Endothelial cell of umbilical vein (primary cell): Measurements from ENCODE around the gene SPC25.

ENCODE experiments used
- EZH2 ChIP-seq: IDR thresholded peaks from 2 replicates; pipeline ENCODE4 v1.6.1; 2012; ENCODE audit warnings: borderline replicate concordance, low read depth, mild to moderate bottlenecking, moderate library complexity, low read length, inconsistent platforms; ENCODE audit not compliant: severe bottlenecking
- GATA2 ChIP-seq: IDR thresholded peaks from 2 replicates; pipeline ENCODE4 v1.7.0; 2011; ENCODE audit warnings: low read depth, mild to moderate bottlenecking, moderate library complexity, mixed read lengths, low read length; ENCODE audit not compliant: insufficient read length, insufficient read depth
- MYC ChIP-seq: IDR thresholded peaks from one replicate; pipeline ENCODE4 v1.6.1; 2011; ENCODE audit warnings: mild to moderate bottlenecking, low read depth, low read length
- POLR2A ChIP-seq: IDR thresholded peaks from 2 replicates; pipeline ENCODE4 v1.6.1; 2012; ENCODE audit warnings: low read depth, mild to moderate bottlenecking, control low read depth, low read length
- POLR2AphosphoS5 ChIP-seq: IDR thresholded peaks from 2 replicates; pipeline ENCODE4 v1.6.1; 2012; ENCODE audit warnings: low read depth, mild to moderate bottlenecking, control low read depth, low read length, moderate library complexity; ENCODE audit not compliant: insufficient read depth
- TF ChIP-seq, protein P1 (sequence below), 2 donors: IDR thresholded peaks; 1 replicate in 1 of 2; 2 replicates in 1 of 2; pipeline ENCODE4 v1.5.1; 2011; ENCODE audit warnings: low read length in 2 of 2, mild to moderate bottlenecking in 2 of 2, moderate library complexity in 2 of 2, control low read depth in 1 of 2, inconsistent platforms in 1 of 2, low read depth in 1 of 2; ENCODE audit not compliant: insufficient read depth in 1 of 2; ENCODE audit errors: extremely low read depth in 1 of 2

DNA sequence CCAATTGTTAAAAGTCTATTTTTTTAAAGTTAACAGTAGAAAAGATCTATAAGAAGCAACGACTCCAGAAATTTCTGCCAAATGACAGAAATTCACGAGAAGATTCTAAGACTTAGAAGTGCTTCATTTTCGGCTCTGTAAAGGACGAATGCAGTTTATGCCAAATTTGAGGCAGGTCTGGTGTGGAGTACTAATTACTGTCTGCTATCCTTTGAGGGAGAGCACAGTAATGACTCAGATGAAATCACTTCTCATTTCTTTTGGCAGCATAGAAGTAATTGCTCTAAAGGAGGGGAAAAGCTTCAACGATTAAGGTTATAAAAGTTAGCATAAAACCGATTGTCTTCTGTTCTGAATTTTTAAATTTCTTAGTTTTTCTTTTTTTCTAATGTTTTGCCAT lies 22.2 kb upstream of the SPC25 start:
- TF ChIP-seq, protein P1, sequence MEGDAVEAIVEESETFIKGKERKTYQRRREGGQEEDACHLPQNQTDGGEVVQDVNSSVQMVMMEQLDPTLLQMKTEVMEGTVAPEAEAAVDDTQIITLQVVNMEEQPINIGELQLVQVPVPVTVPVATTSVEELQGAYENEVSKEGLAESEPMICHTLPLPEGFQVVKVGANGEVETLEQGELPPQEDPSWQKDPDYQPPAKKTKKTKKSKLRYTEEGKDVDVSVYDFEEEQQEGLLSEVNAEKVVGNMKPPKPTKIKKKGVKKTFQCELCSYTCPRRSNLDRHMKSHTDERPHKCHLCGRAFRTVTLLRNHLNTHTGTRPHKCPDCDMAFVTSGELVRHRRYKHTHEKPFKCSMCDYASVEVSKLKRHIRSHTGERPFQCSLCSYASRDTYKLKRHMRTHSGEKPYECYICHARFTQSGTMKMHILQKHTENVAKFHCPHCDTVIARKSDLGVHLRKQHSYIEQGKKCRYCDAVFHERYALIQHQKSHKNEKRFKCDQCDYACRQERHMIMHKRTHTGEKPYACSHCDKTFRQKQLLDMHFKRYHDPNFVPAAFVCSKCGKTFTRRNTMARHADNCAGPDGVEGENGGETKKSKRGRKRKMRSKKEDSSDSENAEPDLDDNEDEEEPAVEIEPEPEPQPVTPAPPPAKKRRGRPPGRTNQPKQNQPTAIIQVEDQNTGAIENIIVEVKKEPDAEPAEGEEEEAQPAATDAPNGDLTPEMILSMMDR (IDR thresholded peaks at IDR 0.05; ENCODE audit: extremely low read depth in 1 of 2, insufficient read depth in 1 of 2, low read depth in 1 of 2, low read length in 2 of 2) = no peak
- TF ChIP-seq POLR2AphosphoS5 (no peak), EZH2 (no peak), POLR2A (no peak), GATA2 (no peak), MYC (no peak)
